GM23338 (cell line): ENCODE results near the gene ZNRD2. TPM values are rescaled to one million over a fixed set of nuclear protein-coding genes. Genes with fewer than 3 reads are reported as not detected.

Source experiments
- ATAC-seq: fragments of 200-7000 bp; cut with Tn5 transposase; 3 replicates; pipeline ENCODE4 v1.9.1; 2020
- DNase-seq: peaks from one replicate; pipeline ENCODE4 v3.0.0-alpha.2; 2015; ENCODE audit warnings: low spot score
- H2AFZ ChIP-seq: fragments of 200-600 bp; sonication (generic); 2 replicates; pipeline ENCODE4 v1.8.0; 2016; ENCODE audit warnings: antibody characterized with exemption, mild to moderate bottlenecking, moderate library complexity
- H3F3A ChIP-seq: fragments of 200-600 bp; sonication (generic); replicated peaks from 2 replicates; pipeline ENCODE4 v1.8.0; 2017; ENCODE audit warnings: antibody characterized with exemption, mixed run types, low read depth
- H3K27ac ChIP-seq: fragments of 200-600 bp; sonication (generic); 2 replicates; pipeline ENCODE4 v1.6.1; 2016; ENCODE audit warnings: low read depth
- H3K27me3 ChIP-seq: fragments of 200-600 bp; sonication (generic); 2 replicates; pipeline ENCODE4 v1.8.0; 2016; ENCODE audit warnings: mild to moderate bottlenecking, mixed run types, moderate library complexity; ENCODE audit not compliant: insufficient read depth
- H3K36me3 ChIP-seq: fragments of 200-600 bp; sonication (generic); 2 replicates; pipeline ENCODE4 v1.8.0; 2016; ENCODE audit warnings: mild to moderate bottlenecking; ENCODE audit not compliant: insufficient read depth
- H3K4me1 ChIP-seq: fragments of 200-600 bp; sonication (generic); 2 replicates; pipeline ENCODE4 v1.8.0; 2016; ENCODE audit warnings: mild to moderate bottlenecking, moderate library complexity; ENCODE audit not compliant: insufficient read depth
- H3K4me2 ChIP-seq: fragments of 200-600 bp; sonication (generic); 2 replicates; pipeline ENCODE4 v1.7.1; 2017; ENCODE audit warnings: mixed run types
- H3K4me3 ChIP-seq: fragments of 200-600 bp; sonication (generic); 2 replicates; pipeline ENCODE4 v1.6.1; 2016; ENCODE audit warnings: mixed run types
- H3K79me2 ChIP-seq: fragments of 200-600 bp; sonication (generic); replicated peaks from 2 replicates; pipeline ENCODE4 v1.8.0; 2017; ENCODE audit warnings: mild to moderate bottlenecking; ENCODE audit not compliant: insufficient read depth
- H3K9me2 ChIP-seq: fragments of 200-600 bp; sonication (generic); 2 replicates; pipeline ENCODE4 v1.8.0; 2017; ENCODE audit not compliant: insufficient read depth
- H4K20me1 ChIP-seq: fragments of 200-600 bp; sonication (generic); replicated peaks from 2 replicates; pipeline ENCODE4 v1.8.0; 2017; ENCODE audit warnings: mild to moderate bottlenecking; ENCODE audit not compliant: insufficient read depth
- H3K27ac Mint-ChIP-seq: 2 replicates; pipeline ENCODE4 v1.8.0; 2020; ENCODE audit warnings: inconsistent platforms, mild to moderate bottlenecking, moderate library complexity, mixed read lengths
- H3K27me3 Mint-ChIP-seq: 3 replicates; pipeline ENCODE4 v1.8.0; 2022; ENCODE audit warnings: low read depth, mild to moderate bottlenecking, moderate library complexity, mixed read lengths, inconsistent platforms; ENCODE audit not compliant: insufficient read depth, poor library complexity
- H3K36me3 Mint-ChIP-seq: 3 replicates; pipeline ENCODE4 v1.8.0; 2021; ENCODE audit warnings: low read depth, mild to moderate bottlenecking, inconsistent platforms, moderate library complexity, mixed read lengths
- H3K4me1 Mint-ChIP-seq: 3 replicates; pipeline ENCODE4 v1.8.0; 2020; ENCODE audit warnings: mild to moderate bottlenecking, inconsistent platforms, mixed read lengths
- H3K4me3 Mint-ChIP-seq: 3 replicates; pipeline ENCODE4 v1.8.0; 2021; ENCODE audit warnings: moderate library complexity, mild to moderate bottlenecking, inconsistent platforms, mixed read lengths
- H3K9me3 Mint-ChIP-seq: 3 replicates; pipeline ENCODE4 v1.8.0; 2020; ENCODE audit warnings: moderate library complexity, mild to moderate bottlenecking, inconsistent platforms, mixed read lengths
- JUNB ChIP-seq: IDR thresholded peaks from one replicate; pipeline ENCODE4 v1.6.1; 2016; ENCODE audit warnings: antibody characterized with exemption; ENCODE audit not compliant: unreplicated experiment
- NANOG ChIP-seq: IDR thresholded peaks from 2 replicates; pipeline ENCODE4 v1.6.1; 2016; ENCODE audit warnings: antibody characterized with exemption, borderline replicate concordance
- STAT1 ChIP-seq: IDR thresholded peaks from one replicate; pipeline ENCODE4 v1.6.1; 2016; ENCODE audit warnings: antibody characterized with exemption; ENCODE audit not compliant: unreplicated experiment
- ZNF114 ChIP-seq: fragments of 250-450 bp; sonication (Bioruptor Pico); IDR thresholded peaks from 2 replicates; pipeline ENCODE4 v1.5.0; 2020; ENCODE audit warnings: mild to moderate bottlenecking, moderate library complexity
- ZNF331 ChIP-seq: fragments of 250-450 bp; sonication (Bioruptor Pico); IDR thresholded peaks from 2 replicates; pipeline ENCODE4 v1.5.0; 2020; ENCODE audit warnings: low read depth, mild to moderate bottlenecking, moderate library complexity
- polyA plus RNA-seq: library from polyadenylated mRNA; unstranded; fragments of >200 nt; fragmentation: Nextera tagmentation; extraction: Ambion mirVana; gene quantifications from 2 replicates; pipeline ENCODE4 v1.2.1, GENCODE V29; 2016
- total RNA-seq: library from RNA; depleted of rRNA; stranded (reverse); fragments of >200 nt; shearing (Covaris generic); gene quantifications from 2 replicates; pipeline ENCODE4 v1.2.3, GENCODE V29; 2014
- TF ChIP-seq, protein P1 (sequence below), 2 experiments: fragments of 200-600 bp in 1 of 2; sonication (generic) in 1 of 2; conservative IDR thresholded peaks; 2 replicates each; pipeline versions ENCODE4 v1.5.1 to v1.6.1; 2016 to 2017; ENCODE audit warnings: antibody characterized with exemption in 2 of 2, low read depth in 2 of 2, mild to moderate bottlenecking in 2 of 2, moderate library complexity in 1 of 2
- TF ChIP-seq, protein P2 (sequence below): fragments of 250-450 bp; sonication (Bioruptor Pico); IDR thresholded peaks from 2 replicates; pipeline ENCODE4 v1.5.0; 2020; ENCODE audit warnings: mild to moderate bottlenecking, moderate library complexity

Gene ZNRD2
- total and polyA plus RNA-seq, 2 experiments from 2014 or later = 78.6 to 148 TPM

DNA sequence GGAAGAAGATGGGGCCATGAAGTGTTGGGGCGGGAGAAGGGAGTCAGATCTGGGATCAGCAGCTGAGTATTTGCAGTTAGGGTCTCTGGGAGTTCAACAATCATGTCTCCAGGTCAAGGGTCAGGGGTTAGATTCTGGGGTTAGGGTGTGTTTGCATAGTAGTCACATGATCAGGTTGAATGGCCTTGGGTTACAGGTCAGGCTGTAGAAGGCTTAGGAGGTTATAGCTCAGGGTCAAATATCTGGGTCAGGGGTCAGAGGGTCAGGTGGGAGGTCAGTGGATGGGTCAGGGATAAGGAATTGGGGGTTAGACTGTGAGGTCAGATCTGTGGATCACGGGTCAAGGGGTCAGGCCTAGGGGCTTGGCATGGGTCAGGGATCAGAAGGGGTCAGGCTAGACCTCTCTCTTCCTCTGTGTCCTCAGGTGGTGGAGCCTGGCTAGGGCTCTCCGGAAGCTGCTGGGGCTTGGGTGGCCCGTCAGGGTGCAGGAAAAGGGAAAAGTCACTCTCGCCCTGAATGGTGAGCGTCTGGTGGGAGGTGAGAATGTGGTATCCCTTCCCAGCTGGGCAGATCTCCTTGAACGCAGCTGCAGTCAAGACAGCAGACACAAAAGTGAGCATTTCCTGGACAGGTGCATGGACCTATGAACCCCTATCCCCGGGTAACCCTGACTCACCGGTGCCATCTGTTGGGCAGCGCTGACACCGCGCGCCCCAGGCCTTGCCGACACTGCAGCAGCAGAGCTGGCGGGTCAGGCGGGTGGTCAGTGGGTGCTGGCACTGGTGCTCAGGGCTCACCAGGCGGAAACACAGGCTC is 18.5 kb upstream of the ZNRD2 start:
- H3K4me2 ChIP-seq = peak overlapping the region; percentile 72; the same call in 1 of the 2 replicates
- peaks cover 27% of the 10 kb centered on the region; the same call in 1 of the 2 replicates for H3F3A ChIP-seq
- H3K36me3 Mint-ChIP-seq = no peaks in the 10 kb centered on the region; the same call in 2 of the 3 replicates
- no peak overlapping the region for H2AFZ ChIP-seq
- peak; percentile 61 for ATAC-seq
- peaks cover 74% of the 10 kb centered on the region for H3K27me3 ChIP-seq
- H3K4me3 ChIP-seq = no peak overlapping the region
- no peak overlapping the region for H3K27ac Mint-ChIP-seq
- no peaks in the 10 kb centered on the region for H3K9me2 ChIP-seq
- peaks cover 17% of the 10 kb centered on the region; the same call in 1 of the 2 replicates for H3K4me1 ChIP-seq
- peaks cover 2% of the 10 kb centered on the region; the same call in 1 of the 2 replicates for H4K20me1 ChIP-seq
- no peaks in the 10 kb centered on the region for H3K36me3 ChIP-seq
- no peak overlapping the region for H3K27ac ChIP-seq
- TF ChIP-seq ZNF114 (CRISPR knock-in tag) = no peak
- TF ChIP-seq, protein P1, sequence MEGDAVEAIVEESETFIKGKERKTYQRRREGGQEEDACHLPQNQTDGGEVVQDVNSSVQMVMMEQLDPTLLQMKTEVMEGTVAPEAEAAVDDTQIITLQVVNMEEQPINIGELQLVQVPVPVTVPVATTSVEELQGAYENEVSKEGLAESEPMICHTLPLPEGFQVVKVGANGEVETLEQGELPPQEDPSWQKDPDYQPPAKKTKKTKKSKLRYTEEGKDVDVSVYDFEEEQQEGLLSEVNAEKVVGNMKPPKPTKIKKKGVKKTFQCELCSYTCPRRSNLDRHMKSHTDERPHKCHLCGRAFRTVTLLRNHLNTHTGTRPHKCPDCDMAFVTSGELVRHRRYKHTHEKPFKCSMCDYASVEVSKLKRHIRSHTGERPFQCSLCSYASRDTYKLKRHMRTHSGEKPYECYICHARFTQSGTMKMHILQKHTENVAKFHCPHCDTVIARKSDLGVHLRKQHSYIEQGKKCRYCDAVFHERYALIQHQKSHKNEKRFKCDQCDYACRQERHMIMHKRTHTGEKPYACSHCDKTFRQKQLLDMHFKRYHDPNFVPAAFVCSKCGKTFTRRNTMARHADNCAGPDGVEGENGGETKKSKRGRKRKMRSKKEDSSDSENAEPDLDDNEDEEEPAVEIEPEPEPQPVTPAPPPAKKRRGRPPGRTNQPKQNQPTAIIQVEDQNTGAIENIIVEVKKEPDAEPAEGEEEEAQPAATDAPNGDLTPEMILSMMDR (conservative IDR thresholded peaks at IDR 0.05; ENCODE audit: low read depth in 2 of 2) = peak; percentile 51 to 84
- peaks cover 50% of the 10 kb centered on the region for H3K27me3 Mint-ChIP-seq
- no peaks in the 10 kb centered on the region for H3K79me2 ChIP-seq
- no peaks in the 10 kb centered on the region for H3K9me3 Mint-ChIP-seq
- H3K4me1 Mint-ChIP-seq = peaks cover 51% of the 10 kb centered on the region
- peak overlapping the region; percentile 11; the same call in 1 of the 3 replicates for H3K4me3 Mint-ChIP-seq
- peak; percentile 83 for DNase-seq

DNA sequence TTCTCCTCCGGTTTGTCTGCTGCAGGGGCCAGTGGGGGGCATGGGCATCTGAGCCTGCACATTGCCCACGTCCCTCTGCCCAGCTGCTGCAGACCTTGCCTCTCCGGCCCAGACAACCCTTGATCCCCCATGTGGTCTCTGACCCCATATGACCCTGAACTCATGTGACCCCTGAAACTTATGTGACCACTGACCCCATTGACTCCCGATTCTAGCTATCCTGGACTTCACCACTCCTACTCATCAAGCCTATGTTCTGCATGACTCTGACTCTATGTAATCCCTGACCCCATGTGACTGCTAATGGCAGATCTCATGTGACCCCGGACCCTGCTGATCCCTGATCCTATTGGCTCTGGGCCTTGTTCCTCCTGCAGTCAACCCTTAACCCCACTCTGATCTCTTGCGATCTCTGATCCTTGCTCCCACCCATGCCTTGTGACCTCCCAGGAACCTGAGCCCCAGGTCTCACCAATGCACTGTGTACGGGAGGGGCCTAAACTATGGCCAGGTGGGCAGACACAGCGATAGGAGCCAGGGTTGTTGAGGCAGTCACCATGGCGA is 17.8 kb upstream of the ZNRD2 start:
- H3K36me3 Mint-ChIP-seq = no peaks in the 10 kb centered on the region; the same call in 2 of the 3 replicates
- peaks cover 56% of the 10 kb centered on the region for H3K4me1 Mint-ChIP-seq
- Histone ChIP-seq H3K4me1 (peaks cover 24% of the 10 kb centered on the region; the same call in 1 of the 2 replicates), H3K4me2 (peak overlapping the region; percentile 66; the same call in 1 of the 2 replicates), H3K79me2 (no peaks in the 10 kb centered on the region), H4K20me1 (no peaks in the 10 kb centered on the region; the same call in 1 of the 2 replicates), H2AFZ (no peak overlapping the region), H3F3A (peaks cover 27% of the 10 kb centered on the region; the same call in 1 of the 2 replicates), H3K27ac (no peak overlapping the region), H3K4me3 (no peak overlapping the region), H3K36me3 (no peaks in the 10 kb centered on the region), H3K9me2 (no peaks in the 10 kb centered on the region), H3K27me3 (peaks cover 74% of the 10 kb centered on the region)
- ATAC-seq (peak; percentile 1; the same call in 1 of the 3 replicates), DNase-seq (peak; percentile 52)
- no peak overlapping the region for H3K27ac Mint-ChIP-seq
- no peaks in the 10 kb centered on the region for H3K9me3 Mint-ChIP-seq
- peaks cover 49% of the 10 kb centered on the region for H3K27me3 Mint-ChIP-seq
- peak overlapping the region; percentile 11; the same call in 1 of the 3 replicates for H3K4me3 Mint-ChIP-seq
- TF ChIP-seq NANOG = no peak
- TF ChIP-seq ZNF114 (CRISPR knock-in tag) = no peak
- TF ChIP-seq, protein P2, sequence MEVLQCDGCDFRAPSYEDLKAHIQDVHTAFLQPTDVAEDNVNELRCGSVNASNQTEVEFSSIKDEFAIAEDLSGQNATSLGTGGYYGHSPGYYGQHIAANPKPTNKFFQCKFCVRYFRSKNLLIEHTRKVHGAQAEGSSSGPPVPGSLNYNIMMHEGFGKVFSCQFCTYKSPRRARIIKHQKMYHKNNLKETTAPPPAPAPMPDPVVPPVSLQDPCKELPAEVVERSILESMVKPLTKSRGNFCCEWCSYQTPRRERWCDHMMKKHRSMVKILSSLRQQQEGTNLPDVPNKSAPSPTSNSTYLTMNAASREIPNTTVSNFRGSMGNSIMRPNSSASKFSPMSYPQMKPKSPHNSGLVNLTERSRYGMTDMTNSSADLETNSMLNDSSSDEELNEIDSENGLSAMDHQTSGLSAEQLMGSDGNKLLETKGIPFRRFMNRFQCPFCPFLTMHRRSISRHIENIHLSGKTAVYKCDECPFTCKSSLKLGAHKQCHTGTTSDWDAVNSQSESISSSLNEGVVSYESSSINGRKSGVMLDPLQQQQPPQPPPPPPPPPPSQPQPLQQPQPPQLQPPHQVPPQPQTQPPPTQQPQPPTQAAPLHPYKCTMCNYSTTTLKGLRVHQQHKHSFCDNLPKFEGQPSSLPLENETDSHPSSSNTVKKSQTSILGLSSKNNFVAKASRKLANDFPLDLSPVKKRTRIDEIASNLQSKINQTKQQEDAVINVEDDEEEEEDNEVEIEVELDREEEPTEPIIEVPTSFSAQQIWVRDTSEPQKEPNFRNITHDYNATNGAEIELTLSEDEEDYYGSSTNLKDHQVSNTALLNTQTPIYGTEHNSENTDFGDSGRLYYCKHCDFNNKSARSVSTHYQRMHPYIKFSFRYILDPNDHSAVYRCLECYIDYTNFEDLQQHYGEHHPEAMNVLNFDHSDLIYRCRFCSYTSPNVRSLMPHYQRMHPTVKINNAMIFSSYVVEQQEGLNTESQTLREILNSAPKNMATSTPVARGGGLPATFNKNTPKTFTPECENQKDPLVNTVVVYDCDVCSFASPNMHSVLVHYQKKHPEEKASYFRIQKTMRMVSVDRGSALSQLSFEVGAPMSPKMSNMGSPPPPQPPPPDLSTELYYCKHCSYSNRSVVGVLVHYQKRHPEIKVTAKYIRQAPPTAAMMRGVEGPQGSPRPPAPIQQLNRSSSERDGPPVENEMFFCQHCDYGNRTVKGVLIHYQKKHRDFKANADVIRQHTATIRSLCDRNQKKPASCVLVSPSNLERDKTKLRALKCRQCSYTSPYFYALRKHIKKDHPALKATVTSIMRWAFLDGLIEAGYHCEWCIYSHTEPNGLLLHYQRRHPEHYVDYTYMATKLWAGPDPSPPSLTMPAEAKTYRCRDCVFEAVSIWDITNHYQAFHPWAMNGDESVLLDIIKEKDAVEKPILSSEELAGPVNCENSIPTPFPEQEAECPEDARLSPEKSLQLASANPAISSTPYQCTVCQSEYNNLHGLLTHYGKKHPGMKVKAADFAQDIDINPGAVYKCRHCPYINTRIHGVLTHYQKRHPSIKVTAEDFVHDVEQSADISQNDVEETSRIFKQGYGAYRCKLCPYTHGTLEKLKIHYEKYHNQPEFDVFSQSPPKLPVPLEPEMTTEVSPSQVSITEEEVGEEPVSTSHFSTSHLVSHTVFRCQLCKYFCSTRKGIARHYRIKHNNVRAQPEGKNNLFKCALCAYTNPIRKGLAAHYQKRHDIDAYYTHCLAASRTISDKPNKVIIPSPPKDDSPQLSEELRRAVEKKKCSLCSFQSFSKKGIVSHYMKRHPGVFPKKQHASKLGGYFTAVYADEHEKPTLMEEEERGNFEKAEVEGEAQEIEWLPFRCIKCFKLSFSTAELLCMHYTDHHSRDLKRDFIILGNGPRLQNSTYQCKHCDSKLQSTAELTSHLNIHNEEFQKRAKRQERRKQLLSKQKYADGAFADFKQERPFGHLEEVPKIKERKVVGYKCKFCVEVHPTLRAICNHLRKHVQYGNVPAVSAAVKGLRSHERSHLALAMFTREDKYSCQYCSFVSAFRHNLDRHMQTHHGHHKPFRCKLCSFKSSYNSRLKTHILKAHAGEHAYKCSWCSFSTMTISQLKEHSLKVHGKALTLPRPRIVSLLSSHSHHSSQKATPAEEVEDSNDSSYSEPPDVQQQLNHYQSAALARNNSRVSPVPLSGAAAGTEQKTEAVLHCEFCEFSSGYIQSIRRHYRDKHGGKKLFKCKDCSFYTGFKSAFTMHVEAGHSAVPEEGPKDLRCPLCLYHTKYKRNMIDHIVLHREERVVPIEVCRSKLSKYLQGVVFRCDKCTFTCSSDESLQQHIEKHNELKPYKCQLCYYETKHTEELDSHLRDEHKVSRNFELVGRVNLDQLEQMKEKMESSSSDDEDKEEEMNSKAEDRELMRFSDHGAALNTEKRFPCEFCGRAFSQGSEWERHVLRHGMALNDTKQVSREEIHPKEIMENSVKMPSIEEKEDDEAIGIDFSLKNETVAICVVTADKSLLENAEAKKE (CRISPR knock-in tag) = no peak
- no peak for TF ChIP-seq STAT1
- TF ChIP-seq, protein P1 (conservative IDR thresholded peaks at IDR 0.05; ENCODE audit: low read depth in 2 of 2) = no peak
- no peak for TF ChIP-seq ZNF331 (CRISPR knock-in tag)
- TF ChIP-seq JUNB = no peak
